Vagina (tissue), 2 donors: ENCODE data around the gene FXN.

Experiments
- CTCF ChIP-seq, 3 experiments: fragments of 450-650 bp in 2 of 3; fragments of 200-600 bp in 1 of 3; sonication (generic) in 1 of 3; IDR thresholded peaks; one replicate each; pipeline ENCODE4 v1.5.1; 2017 to 2019; ENCODE audit warnings: antibody characterized with exemption in 3 of 3, mild to moderate bottlenecking in 2 of 3, moderate library complexity in 2 of 3
- POLR2A ChIP-seq, 2 donors: fragments of 450-650 bp; IDR thresholded peaks; one replicate each; pipeline ENCODE4 v1.6.1; 2017; ENCODE audit warnings: antibody characterized with exemption in 2 of 2, mild to moderate bottlenecking in 2 of 2, moderate library complexity in 2 of 2

- TF ChIP-seq CTCF (IDR thresholded peaks at IDR 0.05), result no peak
- no peak for TF ChIP-seq POLR2A (IDR thresholded peaks at IDR 0.05)
These were observed 44.1 kb upstream of the FXN start for GRCh38 chr9:68991457-68991856.
